ENCODE results near the gene MARCHF5.

The MARCHF5 gene

GRCh38 chr10:92290837-92291615 is at the start of gene MARCHF5, which contains the start of gene CPEB3:
Gene MARCHF5 (plus strand): TSS chr10:92291167. CDS start chr10:92291495, 328 bp downstream.
Gene CPEB3 (minus strand): TSS chr10:92291078. CDS start chr10:92240350, 50,728 bp downstream.
- in situ Hi-C loops (cut with MboI; ENCODE audit: low pct_unique_long_range_greater_than_20kb, low sequenced_read_pairs): no loop called here

GRCh38 chr10:92241501-92241900 is 49.5 kb upstream of the MARCHF5 start:
- no peak for DNase-seq
- in situ Hi-C loops (cut with MboI; ENCODE audit: low pct_unique_long_range_greater_than_20kb, low sequenced_read_pairs): no loop called here

More at GRCh38 chr10:92290837-92291615, at the start of gene MARCHF5, which contains the start of gene CPEB3:
- DNase-seq: peak; percentile 97

- no peak for DNase-seq
- in situ Hi-C loops (cut with MboI; ENCODE audit: low pct_unique_long_range_greater_than_20kb, low sequenced_read_pairs): no loop called here
These were observed 48.6 kb upstream of the MARCHF5 start for GRCh38 chr10:92242380-92242779.

- peak; percentile 82 for DNase-seq
- in situ Hi-C loops (cut with MboI; ENCODE audit: low pct_unique_long_range_greater_than_20kb, low sequenced_read_pairs): no loop called here
These were observed 47.9 kb upstream of the MARCHF5 start for GRCh38 chr10:92242910-92243671.

- DNase-seq: no peak
These were observed 46.2 kb upstream of the MARCHF5 start for GRCh38 chr10:92244796-92245195.

GRCh38 chr10:92248566-92248965 is 42.4 kb upstream of the MARCHF5 start:
- DNase-seq: no peak
- in situ Hi-C loops (cut with MboI; ENCODE audit: low pct_unique_long_range_greater_than_20kb, low sequenced_read_pairs): no loop called here

More at GRCh38 chr10:92244796-92245195, 46.2 kb upstream of the MARCHF5 start:
- in situ Hi-C loops (cut with MboI; ENCODE audit: low pct_unique_long_range_greater_than_20kb, low sequenced_read_pairs): no loop called here

GRCh38 chr10:92263396-92263795 is 27.6 kb upstream of the MARCHF5 start:
- in situ Hi-C loops (cut with MboI; ENCODE audit: low pct_unique_long_range_greater_than_20kb, low sequenced_read_pairs): no loop called here

GRCh38 chr10:92264249-92264648 is 26.7 kb upstream of the MARCHF5 start:
- in situ Hi-C loops (cut with MboI; ENCODE audit: low pct_unique_long_range_greater_than_20kb, low sequenced_read_pairs): no loop called here
- no peak for DNase-seq

More at GRCh38 chr10:92263396-92263795, 27.6 kb upstream of the MARCHF5 start:
- no peak for DNase-seq

GRCh38 chr10:92265687-92266258 is 25.2 kb upstream of the MARCHF5 start:
- in situ Hi-C loops (cut with MboI; ENCODE audit: low pct_unique_long_range_greater_than_20kb, low sequenced_read_pairs): no loop called here
- DNase-seq: no peak

- in situ Hi-C loops (cut with MboI; ENCODE audit: low pct_unique_long_range_greater_than_20kb, low sequenced_read_pairs): no loop called here
- no peak for DNase-seq
These were observed 23.6 kb upstream of the MARCHF5 start for GRCh38 chr10:92267343-92267742.

- DNase-seq: peak; percentile 25
- in situ Hi-C loops (cut with MboI; ENCODE audit: low pct_unique_long_range_greater_than_20kb, low sequenced_read_pairs): no loop called here
These were observed 22.2 kb upstream of the MARCHF5 start for GRCh38 chr10:92268748-92269147.

GRCh38 chr10:92274071-92274470 is 16.9 kb upstream of the MARCHF5 start:
- in situ Hi-C loops (cut with MboI; ENCODE audit: low pct_unique_long_range_greater_than_20kb, low sequenced_read_pairs): no loop called here
- no peak for DNase-seq

GRCh38 chr10:92278996-92279696 is 11.8 kb upstream of the MARCHF5 start:
- in situ Hi-C loops (cut with MboI; ENCODE audit: low pct_unique_long_range_greater_than_20kb, low sequenced_read_pairs): no loop called here
- peak; percentile 21 for DNase-seq

- in situ Hi-C loops (cut with MboI; ENCODE audit: low pct_unique_long_range_greater_than_20kb, low sequenced_read_pairs): no loop called here
- DNase-seq: no peak
These were observed 6.8 kb upstream of the MARCHF5 start for GRCh38 chr10:92284112-92284704.

- DNase-seq: no peak
- in situ Hi-C loops (cut with MboI; ENCODE audit: low pct_unique_long_range_greater_than_20kb, low sequenced_read_pairs): no loop called here
These were observed 711 bp upstream of the MARCHF5 start for GRCh38 chr10:92290076-92290836.

GRCh38 chr10:92291616-92291865 is 574 bp downstream of the MARCHF5 start:
- no peak for DNase-seq
- in situ Hi-C loops (cut with MboI; ENCODE audit: low pct_unique_long_range_greater_than_20kb, low sequenced_read_pairs): no loop called here

GRCh38 chr10:92291921-92292845 is 1.2 kb downstream of the MARCHF5 start:
- peak; percentile 66 for DNase-seq
- in situ Hi-C loops (cut with MboI; ENCODE audit: low pct_unique_long_range_greater_than_20kb, low sequenced_read_pairs): no loop called here

Measured in KBM-7 (cell line).